ENCODE results near the gene FNTB. TPM values are rescaled to one million over a fixed set of nuclear protein-coding genes. Genes with fewer than 3 reads are reported as not detected.

Gene FNTB
- total RNA-seq, 1 experiment from 2014 or later, result 14.2 TPM

GRCh38 chr14:65042296-65042695 is 55.6 kb downstream of the FNTB start:
- ChIA-PET CTCF (no interaction called here), POLR2A (no interaction called here)
- Mint-ChIP-seq H3K36me3 (peaks cover 24% of the 10 kb centered on the region), H3K4me1 (peaks cover 2% of the 10 kb centered on the region), H3K27ac (no peak overlapping the region), H3K9me3 (no peaks in the 10 kb centered on the region), H3K27me3 (ENCODE audit: low read depth) (no peaks in the 10 kb centered on the region), H3K4me3 (no peak overlapping the region)
- ATAC-seq, result no peak
- TF ChIP-seq E2F5 (CRISPR knock-in tag; IDR thresholded peaks at IDR 0.05) (no peak), ZMAT4 (CRISPR knock-in tag; IDR thresholded peaks at IDR 0.05) (no peak), E2F1 (CRISPR knock-in tag; IDR thresholded peaks at IDR 0.05) (no peak), PRRX2 (CRISPR knock-in tag; IDR thresholded peaks at IDR 0.05) (no peak), IRF1 (CRISPR knock-in tag; IDR thresholded peaks at IDR 0.05) (no peak), EMX1 (CRISPR knock-in tag; IDR thresholded peaks at IDR 0.05) (no peak), ZNF512 (CRISPR knock-in tag; IDR thresholded peaks at IDR 0.05; ENCODE audit: borderline replicate concordance) (no peak), SMAD4 (CRISPR knock-in tag; IDR thresholded peaks at IDR 0.05) (no peak), ZNF416 (CRISPR knock-in tag; IDR thresholded peaks at IDR 0.05) (no peak), ETV6 (CRISPR knock-in tag; IDR thresholded peaks at IDR 0.05) (no peak), GRHL2 (CRISPR knock-in tag; IDR thresholded peaks at IDR 0.05; ENCODE audit: insufficient replicate concordance, severe bottlenecking) (no peak), PREB (CRISPR knock-in tag; IDR thresholded peaks at IDR 0.05; ENCODE audit: borderline replicate concordance) (no peak), CREB1 (CRISPR knock-in tag; IDR thresholded peaks at IDR 0.05) (no peak), NR2C2 (CRISPR knock-in tag; IDR thresholded peaks at IDR 0.05) (no peak), TP53 (CRISPR knock-in tag; IDR thresholded peaks at IDR 0.05) (no peak), NFE2L1 (CRISPR knock-in tag; IDR thresholded peaks at IDR 0.05) (no peak)
- no peak for DNase-seq (ENCODE audit: low spot score)

GRCh38 chr14:65042731-65043372 is 56.2 kb downstream of the FNTB start:
- H3K4me1 Mint-ChIP-seq, result peaks cover 7% of the 10 kb centered on the region
- no peak for ATAC-seq
- POLR2A ChIA-PET, result interaction anchor here (0.5 to 0.7 kb wide), 2 partner anchors 133 to 243 kb away, joined by 3 to 11 read pairs; no protein-coding TSS in a partner anchor
- H3K36me3 Mint-ChIP-seq, result peaks cover 24% of the 10 kb centered on the region
- no peak for DNase-seq (ENCODE audit: low spot score)
- H3K27ac Mint-ChIP-seq, result no peak overlapping the region
- H3K27me3 Mint-ChIP-seq (ENCODE audit: low read depth), result no peaks in the 10 kb centered on the region
- H3K4me3 Mint-ChIP-seq, result no peak overlapping the region
- H3K9me3 Mint-ChIP-seq, result no peaks in the 10 kb centered on the region
- CTCF ChIA-PET, result no interaction called here
- TF ChIP-seq ZNF423 (CRISPR knock-in tag; IDR thresholded peaks at IDR 0.05) (no peak), JAZF1 (CRISPR knock-in tag; IDR thresholded peaks at IDR 0.05) (no peak), E2F1 (CRISPR knock-in tag; IDR thresholded peaks at IDR 0.05) (no peak), ZNF512 (CRISPR knock-in tag; IDR thresholded peaks at IDR 0.05; ENCODE audit: borderline replicate concordance) (no peak), TEAD4 (CRISPR knock-in tag; IDR thresholded peaks at IDR 0.05) (no peak), ZNF416 (CRISPR knock-in tag; IDR thresholded peaks at IDR 0.05) (no peak), ARID4B (CRISPR knock-in tag; IDR thresholded peaks at IDR 0.05; ENCODE audit: borderline replicate concordance) (no peak), IRF1 (CRISPR knock-in tag; IDR thresholded peaks at IDR 0.05) (no peak)
